Renal cortical epithelial cell (primary cell): ENCODE results near the gene MPIG6B. TPM values are rescaled to one million over a fixed set of nuclear protein-coding genes. Genes with fewer than 3 reads are reported as not detected.

Experiments
- DNase-seq: peaks from one replicate; pipeline ENCODE4 v3.0.0-alpha.2; 2011; ENCODE audit warnings: low read depth
- total RNA-seq: library from RNA; depleted of rRNA; stranded (reverse); fragments of >200 nt; gene quantifications from 2 replicates; pipeline ENCODE4 v1.2.3, GENCODE V29; 2014

Gene MPIG6B
- total RNA-seq, 1 donor from 2014 or later, result not detected

DNA sequence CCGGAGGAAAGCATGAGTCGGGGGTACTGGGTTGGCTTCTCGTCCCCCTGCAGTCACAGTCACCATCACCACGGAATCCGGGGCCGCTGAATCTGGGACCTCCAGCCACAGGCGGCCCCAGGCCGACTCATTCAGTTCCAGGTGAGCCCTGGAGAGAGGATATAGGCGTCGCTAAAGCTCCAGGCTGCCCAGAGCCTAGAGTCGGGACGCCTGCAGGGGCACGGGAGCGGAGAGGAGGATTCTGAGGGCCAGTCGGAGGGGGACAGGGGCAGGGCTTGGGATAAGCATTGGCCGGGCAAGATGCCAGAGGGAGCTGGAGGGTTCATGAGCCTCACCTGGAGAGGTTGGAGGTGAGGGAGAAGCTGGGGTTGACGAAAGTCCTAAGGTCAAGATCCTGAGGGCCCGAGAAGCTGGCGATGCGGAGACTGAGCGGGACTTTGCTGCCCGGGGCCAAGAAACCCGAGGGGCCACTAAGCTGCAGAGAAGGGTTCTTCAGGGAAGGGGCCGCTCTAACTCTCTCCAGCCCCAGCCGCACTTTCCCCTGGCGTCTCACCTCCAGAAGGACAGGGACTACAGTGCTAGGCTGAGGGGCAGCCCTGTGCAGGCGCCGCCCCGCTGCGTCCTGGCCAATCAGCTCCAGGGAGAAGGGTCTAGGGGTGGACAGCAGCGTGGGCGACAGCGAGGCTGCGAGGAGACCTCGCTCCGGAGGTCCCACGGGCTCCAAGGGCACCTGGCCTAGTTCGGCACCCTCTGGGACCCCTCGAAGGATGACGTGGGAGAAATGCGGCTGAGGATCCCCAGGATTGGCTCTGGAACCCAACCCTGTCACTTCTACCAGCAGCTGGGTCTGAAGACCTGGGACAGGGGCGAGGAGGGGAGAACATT is 43.0 kb downstream of the MPIG6B start:
- no peak for DNase-seq

DNA sequence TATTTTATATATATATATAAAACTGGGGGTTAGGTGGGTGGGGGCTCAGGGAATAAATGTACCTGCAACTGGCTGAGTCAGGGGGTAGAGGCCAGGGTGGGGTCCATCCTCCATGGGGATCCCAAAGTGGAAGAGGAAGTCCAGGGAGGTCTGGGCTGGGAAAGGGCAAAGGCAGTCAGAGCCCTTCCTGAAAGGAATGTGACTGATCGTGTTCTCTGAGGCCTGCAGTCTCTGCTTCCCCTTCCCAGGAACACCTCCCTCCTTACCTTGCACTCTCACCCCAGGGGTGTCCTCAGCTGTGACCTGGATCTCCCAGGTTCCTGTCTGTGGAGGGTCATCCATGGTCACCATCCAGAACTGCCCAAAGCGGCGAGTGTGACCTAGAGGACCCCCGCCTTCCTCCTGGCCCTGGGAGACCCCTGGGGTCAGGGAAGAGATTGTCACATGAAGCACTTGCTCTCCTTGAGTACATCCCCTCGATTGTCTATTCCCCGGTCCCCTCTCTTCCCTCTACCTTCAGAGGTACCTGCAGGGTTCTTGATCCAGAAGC is 44.0 kb downstream of the MPIG6B start:
- DNase-seq, result no peak

DNA sequence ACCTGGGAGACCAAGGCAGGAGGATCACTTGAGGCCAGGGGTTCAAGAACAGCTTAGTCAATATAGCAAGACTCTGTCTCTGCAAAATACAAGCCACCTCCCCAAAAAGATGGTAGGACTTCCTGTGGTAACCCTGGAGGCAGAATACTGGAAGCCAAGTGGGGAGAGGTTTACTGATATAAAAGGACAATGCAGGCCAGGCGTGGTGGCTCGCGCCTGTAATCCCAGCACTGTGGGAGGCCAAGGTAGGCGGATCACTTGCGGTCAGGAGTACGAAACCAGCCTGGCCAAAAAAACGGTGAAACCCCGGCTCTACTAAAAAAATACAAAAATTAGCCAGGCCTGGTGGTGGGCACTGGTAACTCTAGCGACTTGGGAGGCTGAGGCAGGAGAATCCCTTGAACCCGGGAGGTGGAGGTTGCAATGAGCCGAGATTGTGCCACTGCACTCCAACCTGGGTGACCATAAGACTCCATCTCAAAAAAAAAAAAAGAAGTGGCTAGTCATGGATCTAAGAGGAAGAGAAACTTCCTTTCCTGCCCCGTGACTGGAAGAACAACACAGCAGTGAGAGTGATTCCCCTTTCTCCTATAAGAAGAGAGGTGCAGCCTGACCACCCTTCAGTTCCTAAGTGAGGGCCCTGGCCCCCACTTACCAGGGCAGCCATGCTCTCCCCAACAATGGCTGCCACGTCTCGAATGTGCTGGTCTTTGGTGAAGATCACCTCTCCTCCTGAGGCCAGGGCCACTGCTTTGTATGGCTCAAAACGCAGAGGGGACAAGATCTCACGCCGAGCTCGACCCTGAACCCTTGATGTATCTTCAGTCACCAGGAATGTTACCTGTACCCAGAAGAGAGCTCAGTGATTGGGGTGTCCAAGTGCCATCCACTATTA is 45.4 kb downstream of the MPIG6B start:
- no peak for DNase-seq

DNA sequence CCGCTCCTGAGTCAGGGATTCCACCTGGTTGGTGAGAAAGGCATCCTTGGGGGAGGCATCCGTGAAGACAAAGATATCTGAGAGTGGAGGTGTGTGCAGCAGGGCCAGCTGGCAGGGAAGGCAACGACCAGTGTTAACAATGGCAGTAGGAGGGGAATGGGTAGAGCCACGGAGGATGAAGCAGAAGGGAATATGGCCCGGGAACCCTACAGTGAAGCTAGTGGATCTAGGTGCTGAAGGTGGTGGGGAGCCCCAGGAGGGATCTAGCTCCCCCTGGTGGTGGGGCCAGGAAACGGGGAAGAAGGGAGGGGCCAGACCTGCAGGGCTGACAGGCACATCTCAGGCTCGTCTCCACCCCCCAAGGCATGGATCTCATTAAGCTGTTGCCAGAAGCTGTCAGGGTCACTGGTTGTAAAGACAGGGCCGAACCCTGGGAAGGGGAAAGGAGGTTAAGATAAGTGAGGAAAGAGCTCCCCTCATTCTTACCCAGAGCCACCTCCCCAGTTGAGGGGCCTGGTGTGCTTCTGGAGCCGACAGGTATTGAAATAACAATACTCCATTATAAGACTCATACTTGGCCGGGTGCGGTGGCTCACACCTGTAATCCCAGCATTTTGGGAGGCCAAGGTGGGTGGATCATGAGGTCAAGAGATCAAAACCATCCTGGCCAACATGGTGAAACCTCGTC is 46.7 kb downstream of the MPIG6B start:
- DNase-seq, result peak; percentile 44

DNA sequence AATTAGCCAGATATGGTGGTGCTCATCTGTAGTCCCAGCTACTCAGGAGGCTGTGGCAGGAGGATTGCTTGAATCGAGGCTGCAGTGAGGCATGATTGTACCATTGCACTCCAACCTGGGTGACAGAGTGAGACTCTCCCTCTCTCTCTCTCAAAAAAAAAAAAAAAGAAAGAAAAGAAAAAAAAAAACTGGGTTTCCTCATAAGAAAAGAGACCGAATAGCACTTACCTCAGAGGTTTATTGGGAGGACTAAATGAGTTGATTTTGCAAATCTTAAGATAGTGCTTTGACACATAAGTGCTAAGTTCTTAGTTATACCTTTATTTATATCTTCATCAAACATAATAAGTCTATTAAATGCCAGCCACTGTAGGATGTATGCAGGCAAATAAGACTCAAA is 47.7 kb downstream of the MPIG6B start:
- DNase-seq, result no peak

DNA sequence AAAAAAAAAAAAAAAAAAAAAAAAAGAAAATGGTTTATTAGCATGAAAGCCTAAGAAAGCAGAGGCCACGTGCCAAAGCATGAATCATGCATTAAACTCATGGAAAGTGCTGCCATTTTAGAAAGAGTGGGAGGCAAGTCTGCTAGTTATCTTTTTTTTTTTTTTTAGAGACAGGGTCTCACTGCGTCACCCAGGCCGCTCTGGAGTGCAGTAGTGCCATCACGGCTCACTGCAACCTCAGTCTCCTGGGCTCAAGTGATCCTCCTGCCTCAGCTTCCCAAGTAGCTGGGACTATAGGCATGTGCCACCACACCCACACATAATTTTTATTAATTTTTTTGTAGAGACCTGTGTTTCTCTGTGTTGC is 48.8 kb downstream of the MPIG6B start:
- DNase-seq, result no peak

DNA sequence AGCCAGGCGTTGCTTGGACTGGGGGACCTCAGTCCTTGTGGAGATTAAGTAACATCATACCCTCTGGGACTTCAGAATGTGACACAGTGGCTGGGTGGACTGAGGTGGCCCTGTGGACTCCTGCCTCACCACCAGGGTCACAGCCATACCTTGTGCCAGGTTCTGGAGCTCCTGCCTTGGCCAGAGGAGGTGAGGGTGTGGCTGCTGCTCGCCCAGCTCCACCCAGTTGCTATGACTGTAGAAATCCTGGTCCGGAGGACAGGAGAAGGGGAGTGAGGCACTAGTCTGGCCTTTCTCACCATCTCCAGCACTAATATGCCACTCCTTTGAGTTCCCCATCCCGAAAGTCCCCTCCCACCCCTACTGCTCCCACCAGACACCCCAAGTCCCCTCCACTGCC is 52.0 kb downstream of the MPIG6B start:
- no peak for DNase-seq

DNA sequence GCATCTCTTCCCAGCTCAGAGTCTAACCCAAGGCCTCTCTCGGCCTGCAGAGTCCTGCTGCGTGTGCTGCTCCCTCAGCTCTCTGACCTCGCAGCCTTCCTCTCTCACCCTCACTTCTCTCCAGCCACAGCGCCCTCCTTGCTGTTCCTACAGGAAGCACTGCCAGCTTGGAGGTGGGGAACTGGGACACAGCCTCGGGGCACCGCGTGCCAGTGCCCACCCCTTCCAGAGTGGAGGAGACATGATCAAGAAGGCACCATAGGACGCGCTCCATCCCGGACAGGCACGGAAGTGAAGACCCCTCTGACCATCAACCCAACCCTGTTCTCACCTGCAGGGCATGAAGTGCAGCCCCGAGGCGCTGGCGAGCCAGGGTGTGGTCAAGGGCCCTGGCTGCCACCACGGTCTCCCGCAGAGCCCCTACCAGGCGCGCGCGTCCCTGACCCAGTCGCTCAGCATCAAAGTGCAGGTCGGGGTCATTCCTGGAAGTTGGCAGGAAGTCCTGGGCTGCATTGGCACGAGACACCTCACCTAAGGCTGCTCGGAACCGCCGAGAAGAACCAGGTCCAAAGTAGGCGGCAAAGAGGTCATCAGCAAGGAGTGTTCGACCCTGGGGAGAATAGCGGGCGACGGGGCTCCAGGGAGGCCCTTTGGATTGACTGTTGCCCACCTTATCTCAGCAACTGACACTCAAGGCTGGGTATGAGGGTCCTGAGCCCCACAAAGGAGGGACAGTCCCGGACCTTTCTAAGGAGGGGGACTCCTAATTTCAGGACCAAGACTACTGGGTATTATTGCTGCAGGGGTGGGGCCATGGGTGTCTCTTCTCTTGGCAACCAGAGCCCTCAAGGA is 52.7 kb downstream of the MPIG6B start:
- DNase-seq, result no peak

Other genes starting within 250 kb of the MPIG6B start
- gene MICB, start 225.2 kb upstream of the MPIG6B start, total RNA-seq, result 5.3 and 17.5 TPM in 2 replicates
- 0.15 TPM in 1 of 2 replicates, not detected in the other for gene MCCD1, start 194.4 kb upstream of the MPIG6B start, total RNA-seq
- gene DDX39B, start 181.4 kb upstream of the MPIG6B start, total RNA-seq, result 234 and 346 TPM in 2 replicates
- 1.0 TPM in 1 of 2 replicates, not detected in the other for gene ATP6V1G2, start 176.8 kb upstream of the MPIG6B start, total RNA-seq
- gene NFKBIL1, start 175.8 kb upstream of the MPIG6B start, total RNA-seq, result 17.6 and 30.0 TPM in 2 replicates
- not detected in 2 replicates for gene LTA, start 151.1 kb upstream of the MPIG6B start, total RNA-seq
- gene TNF, start 147.8 kb upstream of the MPIG6B start, total RNA-seq, result 2.4 and 7.8 TPM in 2 replicates
- gene LTB, start 140.9 kb upstream of the MPIG6B start, total RNA-seq, result 7.0 and 35.1 TPM in 2 replicates
- gene LST1, start 137.1 kb upstream of the MPIG6B start, total RNA-seq, result not detected in 2 replicates
- not detected in 2 replicates for gene NCR3, start 130.4 kb upstream of the MPIG6B start, total RNA-seq
- gene AIF1, start 108.1 kb upstream of the MPIG6B start, total RNA-seq, result not detected in 2 replicates
- gene PRRC2A, start 102.7 kb upstream of the MPIG6B start, total RNA-seq, result 13.9 and 90.6 TPM in 2 replicates
- 130 and 241 TPM in 2 replicates for gene BAG6, start 70.7 kb upstream of the MPIG6B start, total RNA-seq
- gene APOM, start 67.5 kb upstream of the MPIG6B start, total RNA-seq, result 0.69 and 0.80 TPM in 2 replicates
- 28.6 and 32.0 TPM in 2 replicates for gene C6orf47, start 62.6 kb upstream of the MPIG6B start, total RNA-seq
- 9.1 and 16.0 TPM in 2 replicates for gene GPANK1, start 58.4 kb upstream of the MPIG6B start, total RNA-seq
- gene CSNK2B, start 57.3 kb upstream of the MPIG6B start, total RNA-seq, result 116 and 121 TPM in 2 replicates
- 2.6 TPM in 1 of 2 replicates, not detected in the other for gene LY6G5B, start 53.4 kb upstream of the MPIG6B start, total RNA-seq
- gene LY6G5C, start 42.3 kb upstream of the MPIG6B start, total RNA-seq, result 0.40 TPM in 1 of 2 replicates, not detected in the other
- 54.7 and 56.6 TPM in 2 replicates for gene ABHD16A, start 20.0 kb upstream of the MPIG6B start, total RNA-seq
- gene LY6G6F, start 16.5 kb upstream of the MPIG6B start, total RNA-seq, result not detected in 2 replicates
- gene LY6G6D, start 8.0 kb upstream of the MPIG6B start, total RNA-seq, result not detected in 2 replicates
- gene LY6G6C, start 1.6 kb upstream of the MPIG6B start, total RNA-seq, result not detected in 2 replicates
- gene DDAH2, start 5.9 kb downstream of the MPIG6B start, total RNA-seq, result 101 and 121 TPM in 2 replicates
- gene CLIC1, start 13.2 kb downstream of the MPIG6B start, total RNA-seq, result 345 and 2,008 TPM in 2 replicates
- gene MSH5, start 16.6 kb downstream of the MPIG6B start, total RNA-seq, result 4.4 and 6.6 TPM in 2 replicates
- 0.50 and 0.69 TPM in 2 replicates for gene SAPCD1, start 39.3 kb downstream of the MPIG6B start, total RNA-seq
- gene VWA7, start 54.0 kb downstream of the MPIG6B start, total RNA-seq, result 2.6 and 8.5 TPM in 2 replicates
- 67.4 and 103 TPM in 2 replicates for gene VARS1, start 72.4 kb downstream of the MPIG6B start, total RNA-seq
- gene LSM2, start 83.6 kb downstream of the MPIG6B start, total RNA-seq, result 16.6 and 46.9 TPM in 2 replicates
- 0.87 and 2.0 TPM in 2 replicates for gene HSPA1L, start 91.9 kb downstream of the MPIG6B start, total RNA-seq
- gene HSPA1A, start 92.2 kb downstream of the MPIG6B start, total RNA-seq, result 178 and 296 TPM in 2 replicates
- gene HSPA1B, start 104.4 kb downstream of the MPIG6B start, total RNA-seq, result 197 and 264 TPM in 2 replicates
- 104 and 112 TPM in 2 replicates for gene NEU1, start 139.4 kb downstream of the MPIG6B start, total RNA-seq
- 1.1 and 26.6 TPM in 2 replicates for gene SLC44A4, start 155.6 kb downstream of the MPIG6B start, total RNA-seq
- gene EHMT2, start 174.3 kb downstream of the MPIG6B start, total RNA-seq, result 37.7 and 72.3 TPM in 2 replicates
- 0.69 and 5.9 TPM in 2 replicates for gene ZBTB12, start 178.7 kb downstream of the MPIG6B start, total RNA-seq
- 1.7 TPM in 1 of 2 replicates, not detected in the other for gene C2, start 204.3 kb downstream of the MPIG6B start, total RNA-seq
- 24.3 and 32.7 TPM in 2 replicates for gene CFB, start 222.7 kb downstream of the MPIG6B start, total RNA-seq
- 92.3 and 146 TPM in 2 replicates for gene NELFE, start 235.6 kb downstream of the MPIG6B start, total RNA-seq
- gene SKIC2, start 235.8 kb downstream of the MPIG6B start, total RNA-seq, result 46.5 and 47.3 TPM in 2 replicates
- gene DXO, start 248.8 kb downstream of the MPIG6B start, total RNA-seq, result 10.6 and 16.9 TPM in 2 replicates